ENCODE measurements around the gene MNS1. TPM values are rescaled to one million over a fixed set of nuclear protein-coding genes. Genes with fewer than 3 reads are reported as not detected.

MNS1 gene, protein sequence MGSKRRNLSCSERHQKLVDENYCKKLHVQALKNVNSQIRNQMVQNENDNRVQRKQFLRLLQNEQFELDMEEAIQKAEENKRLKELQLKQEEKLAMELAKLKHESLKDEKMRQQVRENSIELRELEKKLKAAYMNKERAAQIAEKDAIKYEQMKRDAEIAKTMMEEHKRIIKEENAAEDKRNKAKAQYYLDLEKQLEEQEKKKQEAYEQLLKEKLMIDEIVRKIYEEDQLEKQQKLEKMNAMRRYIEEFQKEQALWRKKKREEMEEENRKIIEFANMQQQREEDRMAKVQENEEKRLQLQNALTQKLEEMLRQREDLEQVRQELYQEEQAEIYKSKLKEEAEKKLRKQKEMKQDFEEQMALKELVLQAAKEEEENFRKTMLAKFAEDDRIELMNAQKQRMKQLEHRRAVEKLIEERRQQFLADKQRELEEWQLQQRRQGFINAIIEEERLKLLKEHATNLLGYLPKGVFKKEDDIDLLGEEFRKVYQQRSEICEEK
- 2.2 to 3.6 TPM (median 2.8 TPM) in 5 replicates for total RNA-seq (2022; extraction: Qiagen RNA extraction)

DNA sequence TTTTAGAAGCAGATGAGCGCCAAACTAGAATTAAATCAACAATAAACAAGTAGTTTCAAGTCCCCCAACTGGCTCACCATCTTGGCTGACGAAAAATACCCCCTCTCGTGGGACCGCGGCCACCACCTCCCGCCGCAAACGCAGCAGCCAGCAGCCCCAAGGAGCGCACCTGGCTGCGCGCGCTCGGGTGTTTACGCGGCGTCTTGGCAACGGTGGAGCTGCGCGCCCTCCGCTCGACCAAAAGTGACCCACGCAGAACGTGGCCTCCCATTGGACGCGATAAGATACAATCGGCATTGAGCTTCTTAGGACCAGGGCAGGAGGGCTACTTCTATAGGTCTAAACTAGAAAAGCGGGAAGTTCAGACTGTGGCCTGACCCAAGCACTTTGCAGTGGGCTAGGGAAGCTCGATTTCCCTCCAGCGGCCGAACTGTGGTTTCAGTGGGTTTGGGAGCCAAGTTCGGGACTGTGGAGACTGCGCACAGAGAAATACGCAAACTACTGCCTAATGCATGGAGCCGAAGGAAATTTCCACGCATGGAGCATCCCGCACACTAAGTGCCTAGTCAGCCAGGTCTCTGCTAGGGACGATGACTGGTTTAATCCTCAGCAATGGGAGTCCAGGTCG, at the start of gene MNS1:
MNS1 (minus strand) TSS at position 245 of the 628 bp plus-strand sequence; CDS start at position 80, 165 bp downstream.

Other genes with a start within 250 kb of the MNS1 start
- gene RFX7, start 221.3 kb downstream of the MNS1 start, total RNA-seq (2022; extraction: Qiagen RNA extraction): 8.6 to 13.9 TPM (median 12.8 TPM) in 5 replicates
- gene TEX9, start 99.7 kb downstream of the MNS1 start, total RNA-seq (2022; extraction: Qiagen RNA extraction): 3.1 to 6.2 TPM (median 4.0 TPM) in 5 replicates

Measured in A549 treated with Hydrocortisone at 1 μM for 4 hours (cell line).